HG02571 (cell line): ENCODE data around the gene GJD2.

ENCODE experiments used
- ATAC-seq: cut with Tn5 transposase; IDR thresholded peaks from one replicate; pipeline ENCODE4 v1.9.1; 2021; ENCODE audit warnings: mild to moderate bottlenecking, moderate library complexity; ENCODE audit not compliant: unreplicated experiment

GJD2 gene

DNA sequence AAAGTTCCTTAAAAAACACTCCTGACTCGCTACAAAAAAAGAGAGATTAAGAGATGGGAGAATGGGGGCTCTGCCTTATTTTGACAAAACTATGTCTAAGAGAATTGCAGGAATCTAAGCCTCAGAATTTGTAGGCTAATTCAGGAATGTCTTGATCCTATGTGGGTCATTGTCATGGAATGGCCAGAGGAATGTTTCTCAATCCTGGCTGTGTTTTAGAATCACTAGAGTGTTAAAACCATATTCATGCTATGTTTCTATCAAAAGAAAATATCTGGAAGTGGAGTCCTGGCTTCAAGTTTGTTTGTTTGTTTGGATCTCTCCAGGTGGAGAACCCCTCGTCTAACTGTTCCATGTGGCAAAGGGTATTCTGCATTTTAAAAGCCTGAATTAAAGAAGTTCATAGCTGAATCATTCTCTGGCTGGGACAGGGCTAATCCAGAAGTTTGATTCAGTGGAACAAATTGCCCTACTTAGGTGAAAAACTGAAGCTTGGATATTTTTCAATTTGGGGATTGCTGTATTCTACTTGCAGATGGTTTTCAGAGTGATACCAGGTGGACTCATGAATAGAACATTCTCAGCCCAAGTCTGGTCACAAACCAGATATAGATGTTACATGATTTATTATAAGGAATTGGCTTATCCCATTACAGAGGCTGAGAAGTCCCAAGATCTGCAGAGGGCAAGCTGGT, 28.2 kb downstream of the GJD2 start:
- no peak for ATAC-seq

DNA sequence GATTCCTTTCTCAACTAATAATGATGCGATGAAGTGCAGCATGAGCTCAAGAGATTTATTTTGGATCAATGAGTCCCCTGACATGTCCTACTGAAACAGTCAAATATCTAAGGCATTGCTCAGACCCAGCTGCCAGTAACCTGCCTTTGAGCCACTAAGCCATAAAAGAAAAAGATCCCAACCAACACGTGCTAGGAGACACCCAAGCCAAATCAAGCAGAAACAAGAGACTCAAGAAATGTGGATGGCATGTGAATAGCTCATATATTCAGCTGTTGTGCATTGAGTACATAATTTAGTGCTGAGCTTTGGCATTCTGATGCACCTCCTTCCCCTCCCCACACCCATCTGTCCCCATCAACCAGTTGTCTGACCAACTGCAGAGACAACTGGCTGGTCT, 29.2 kb downstream of the GJD2 start:
- ATAC-seq: no peak

- ATAC-seq: no peak
Measured at GRCh38 chr15:34724481-34724880, 30.3 kb downstream of the GJD2 start.

GRCh38 chr15:34722439-34722836, 32.4 kb downstream of the GJD2 start:
- no peak for ATAC-seq

- no peak for ATAC-seq
Measured at GRCh38 chr15:34721802-34722438, 32.9 kb downstream of the GJD2 start.

DNA sequence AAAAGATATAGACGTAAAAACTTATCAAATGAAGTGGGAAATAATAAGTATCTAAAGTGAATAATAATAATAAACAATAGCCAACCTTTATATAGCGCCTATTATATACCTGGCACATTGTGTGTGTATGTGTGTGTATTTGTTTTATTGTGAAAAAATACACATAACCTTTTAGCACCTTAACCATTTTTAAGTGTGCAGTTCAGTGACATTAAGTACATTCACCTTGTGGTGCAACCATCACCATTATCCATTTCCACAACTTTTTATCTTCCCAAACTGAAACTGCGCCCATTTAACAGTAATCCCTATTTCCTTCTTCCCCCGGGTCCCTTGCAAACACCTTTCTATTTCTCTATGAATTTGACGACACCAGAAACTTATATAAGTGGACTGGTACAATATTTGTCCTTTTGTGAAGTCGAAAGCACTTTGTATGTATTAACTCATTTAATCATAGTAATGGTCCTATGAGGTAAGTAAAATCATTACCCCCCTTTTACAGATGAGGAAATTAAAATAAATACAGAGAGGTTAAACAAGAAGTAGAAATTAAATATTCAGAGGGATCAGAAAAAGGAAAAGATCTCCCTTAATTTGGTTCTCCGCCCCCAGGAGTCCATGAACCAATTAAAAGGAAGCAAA, 33.5 kb downstream of the GJD2 start:
- no peak for ATAC-seq

DNA sequence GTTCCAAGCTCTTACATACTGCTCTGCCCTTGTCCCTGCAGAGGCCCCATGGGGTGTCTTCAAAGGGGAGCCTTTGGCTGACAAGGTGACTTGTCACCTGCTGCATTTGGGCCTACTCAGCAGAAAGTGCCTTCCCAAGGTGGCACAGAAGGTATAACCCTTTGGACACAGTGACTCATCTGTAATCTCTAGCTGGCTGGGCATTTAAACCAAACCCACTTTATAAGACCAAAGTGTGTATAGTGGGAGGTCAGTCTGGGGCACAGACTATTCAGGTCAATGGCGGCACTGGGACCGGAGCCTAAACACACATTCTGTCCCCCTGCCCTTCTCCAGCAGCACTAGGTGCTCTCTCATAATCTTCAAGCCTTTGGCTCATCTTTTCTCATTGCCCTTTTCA, 35.1 kb downstream of the GJD2 start:
- ATAC-seq: no peak

GRCh38 chr15:34718681-34719665, 35.8 kb downstream of the GJD2 start:
- no peak for ATAC-seq

DNA sequence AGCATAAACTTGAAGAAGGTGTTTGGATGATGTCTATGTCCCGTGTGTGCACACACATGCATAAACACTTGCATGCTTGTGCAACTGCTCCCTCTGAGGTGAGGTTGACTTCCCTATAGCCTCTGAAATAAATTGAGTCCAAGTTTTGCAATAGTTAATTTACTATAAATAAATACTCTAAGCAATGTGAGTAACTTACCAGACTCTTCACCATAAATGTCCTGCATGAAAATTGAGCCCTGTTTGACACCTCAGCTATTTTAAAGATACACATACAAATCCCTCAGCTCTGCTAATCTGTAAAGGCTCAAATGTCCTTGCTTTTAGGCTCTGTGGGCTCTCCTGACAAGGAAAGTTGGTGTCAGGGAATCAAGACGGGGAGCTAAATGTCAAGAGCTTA, 37.1 kb downstream of the GJD2 start:
- ATAC-seq: no peak

DNA sequence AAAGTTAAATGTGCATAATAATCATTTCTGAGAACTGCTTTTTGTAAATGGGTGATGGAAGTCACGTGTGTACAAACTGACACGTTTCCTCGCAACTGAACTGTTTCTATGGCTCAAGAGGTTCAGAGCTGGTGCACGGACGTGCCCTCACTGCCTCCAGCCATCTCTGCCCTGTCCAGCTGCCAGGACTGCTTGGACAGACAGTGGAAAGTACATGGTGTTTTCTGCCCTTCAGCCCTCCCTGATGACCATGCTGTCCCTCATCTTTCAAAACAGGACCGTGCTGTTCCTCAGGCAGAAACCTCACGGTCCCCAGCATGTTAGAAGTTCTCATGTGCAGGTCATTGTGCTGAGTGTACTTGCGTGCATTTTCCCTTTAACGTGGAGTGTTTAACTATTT, 38.7 kb downstream of the GJD2 start:
- no peak for ATAC-seq

DNA sequence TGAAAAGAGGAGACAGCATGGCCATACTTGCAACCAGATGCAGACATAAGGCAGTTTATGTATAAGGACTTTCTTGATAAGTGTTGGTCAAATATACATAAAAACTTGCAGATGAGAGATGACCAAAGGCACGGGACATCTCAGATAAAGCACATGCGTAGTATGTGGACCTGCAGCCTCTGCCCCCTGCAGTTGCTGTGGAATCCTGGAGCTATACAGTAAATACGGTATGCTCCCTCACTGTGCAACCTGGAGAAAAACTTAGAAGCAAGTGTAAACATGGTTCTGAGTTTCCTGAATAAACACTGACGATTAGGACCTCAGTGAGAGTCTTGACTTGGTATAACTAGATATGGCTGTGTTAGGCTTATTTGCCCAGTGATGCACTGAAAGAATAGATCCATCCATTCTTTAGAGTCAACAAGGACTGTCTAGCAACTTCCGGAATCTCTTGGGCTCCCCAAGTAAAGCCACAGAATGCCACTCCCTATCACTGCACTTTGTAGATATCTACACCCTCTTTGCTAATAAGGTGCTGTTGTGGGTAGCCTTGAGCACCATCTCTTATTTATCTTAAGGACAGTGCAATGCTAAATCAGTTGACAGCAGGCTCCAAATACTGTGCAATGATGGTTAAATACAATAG, 40.2 kb downstream of the GJD2 start:
- ATAC-seq: no peak

DNA sequence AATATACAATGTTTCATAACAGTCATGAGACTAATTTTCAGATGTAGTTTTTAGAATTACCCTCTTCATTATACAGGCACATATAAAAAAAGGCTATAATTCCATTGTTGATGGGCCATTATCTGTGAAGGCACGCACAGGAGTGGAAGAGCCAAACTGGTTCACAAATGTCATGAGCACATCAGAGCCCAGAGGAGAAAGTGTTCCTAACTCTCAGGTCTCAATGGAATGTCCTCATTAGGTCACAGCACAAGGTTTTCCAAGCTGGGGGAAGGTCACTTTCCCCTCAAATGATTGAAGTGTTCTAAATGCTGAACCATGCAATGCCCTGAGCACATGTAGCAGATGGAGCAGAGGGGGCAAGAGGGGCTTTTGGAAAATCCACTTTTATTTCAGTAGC, 41.2 kb downstream of the GJD2 start:
- no peak for ATAC-seq

DNA sequence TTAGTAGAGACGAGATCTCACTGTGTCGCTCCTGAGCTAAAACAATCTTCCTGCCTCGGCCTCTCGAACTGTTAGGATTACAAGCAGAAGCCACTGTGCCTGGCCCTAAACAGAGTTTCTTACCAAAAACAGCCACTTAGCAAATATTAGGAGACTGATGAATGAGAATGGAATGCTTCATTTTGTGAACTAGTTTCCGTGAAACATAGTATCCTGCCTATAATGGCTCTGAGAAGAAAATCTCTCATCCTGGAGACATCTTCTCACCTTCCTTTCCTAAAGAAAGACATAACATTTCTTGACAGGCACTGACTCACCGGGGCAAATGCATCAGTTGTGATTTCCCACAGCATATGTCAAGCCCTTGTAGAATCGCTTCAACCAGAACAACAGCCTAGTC, 44.9 kb downstream of the GJD2 start:
- ATAC-seq: no peak

DNA sequence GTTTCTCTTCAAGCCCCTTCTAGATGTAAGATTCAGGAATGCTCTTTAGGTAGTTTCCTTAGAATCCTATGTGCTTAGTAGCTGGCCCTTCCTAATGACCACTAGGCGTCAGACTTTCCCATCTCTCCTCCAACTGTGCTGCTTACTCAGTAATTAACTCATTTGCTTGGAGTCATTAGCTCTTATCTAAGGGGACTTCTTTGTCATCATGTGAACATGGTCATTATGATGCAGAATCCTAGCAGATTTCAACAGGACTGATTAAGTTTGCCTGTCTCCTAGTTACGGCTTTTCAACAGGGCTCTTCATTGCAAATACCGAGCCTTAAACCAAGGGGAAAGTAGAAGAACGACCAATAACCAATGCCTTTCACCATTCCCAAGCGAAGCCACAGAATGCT, 46.4 kb downstream of the GJD2 start:
- no peak for ATAC-seq

DNA sequence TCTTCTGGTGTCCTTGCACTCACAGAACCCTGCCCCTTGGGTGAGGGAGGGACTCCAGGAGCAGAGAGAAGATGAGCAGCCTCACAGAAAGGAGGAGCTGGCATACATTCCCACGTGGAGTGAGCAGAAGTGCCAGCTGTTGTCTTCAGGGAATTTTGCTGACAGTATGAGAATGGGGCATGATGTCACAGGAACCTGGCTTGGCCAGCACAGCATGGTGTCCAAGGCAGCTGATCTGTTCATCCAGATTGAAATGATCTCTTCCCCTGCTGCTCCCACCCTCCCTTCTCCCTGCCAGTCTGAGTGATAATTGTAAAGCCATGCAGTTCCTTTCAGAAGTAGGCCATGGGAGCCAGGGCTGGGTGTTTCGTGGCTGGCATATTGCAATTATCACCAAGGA, 53.3 kb downstream of the GJD2 start:
- no peak for ATAC-seq
